Muscle of leg (tissue), 11 donors: ENCODE measurements around the gene USP32. TPM values are rescaled to one million over a fixed set of nuclear protein-coding genes. Genes with fewer than 3 reads are reported as not detected.
"Not testable (repeated sequence)": the region's sequence is repeated elsewhere in the genome, so short reads cannot be mapped to it uniquely, and the experiment has no call there.

Experiments
- DNase-seq: peaks from one replicate; pipeline ENCODE4 v3.0.0; 2013
- H3K27ac ChIP-seq: one replicate; pipeline ENCODE4 v1.5.1; 2013; ENCODE audit warnings: mild to moderate bottlenecking, low read length, control low read depth
- H3K27me3 ChIP-seq: one replicate; pipeline ENCODE4 v1.6.1; 2013; ENCODE audit warnings: low read length; ENCODE audit not compliant: control insufficient read depth, insufficient read depth
- H3K36me3 ChIP-seq: one replicate; pipeline ENCODE4 v1.6.1; 2013; ENCODE audit warnings: low read length; ENCODE audit not compliant: control insufficient read depth, insufficient read depth
- H3K4me1 ChIP-seq: one replicate; pipeline ENCODE4 v1.6.1; 2013; ENCODE audit warnings: low read length; ENCODE audit not compliant: control insufficient read depth, insufficient read depth
- H3K4me3 ChIP-seq: one replicate; pipeline ENCODE4 v1.5.1; 2013; ENCODE audit warnings: low read length, control low read depth
- H3K9me3 ChIP-seq: replicated peaks from 2 replicates; pipeline ENCODE4 v1.6.1; 2013; ENCODE audit warnings: low read depth, low read length; ENCODE audit not compliant: control insufficient read depth
- WGBS: methylation state at CpG from one replicate; pipeline ENCODE4 v1.1.5; 2013; ENCODE audit warnings: missing lambda C conversion rate; ENCODE audit not compliant: insufficient coverage; 5-methylcytosine and 5-hydroxymethylcytosine counted together
- polyA plus RNA-seq, 8 donors: library from polyadenylated mRNA; unstranded; fragments of 120-200 nt; gene quantifications; one replicate each; pipeline versions ENCODE4 v1.2.1 to v1.2.3, GENCODE V29; 2013; ENCODE audit warnings: inconsistent platforms in 1 of 8, low replicate concordance in 1 of 8; ENCODE audit not compliant: insufficient read length in 8 of 8, insufficient read depth in 1 of 8
- total RNA-seq: library from RNA; stranded (reverse); fragments of 120-200 nt; gene quantifications from one replicate; pipeline ENCODE4 v1.2.4, GENCODE V29; 2013

The USP32 gene
- total and polyA plus RNA-seq, 9 donors = 16.7 to 26.9 (median 23.2) TPM

- H3K9me3 ChIP-seq, H3K27ac ChIP-seq, H3K27me3 ChIP-seq, DNase-seq, H3K4me1 ChIP-seq, H3K4me3 ChIP-seq, H3K36me3 ChIP-seq: not testable (repeated sequence)
- WGBS = no CpG with 5 or more reads among the region's 2 CpGs
Observed at GRCh38 chr17:60215895-60216294, 176.0 kb downstream of the USP32 start.

- not testable (repeated sequence) for H3K36me3 ChIP-seq
Observed at GRCh38 chr17:60211282-60211681, 180.7 kb downstream of the USP32 start.

GRCh38 chr17:60208302-60208701, 183.6 kb downstream of the USP32 start:
- not testable (repeated sequence) for DNase-seq, H3K9me3 ChIP-seq, H3K36me3 ChIP-seq, H3K4me3 ChIP-seq, H3K27me3 ChIP-seq, H3K4me1 ChIP-seq, H3K27ac ChIP-seq
- no CpG with 5 or more reads among the region's 1 CpG for WGBS

More at GRCh38 chr17:60211282-60211681, 180.7 kb downstream of the USP32 start:
- not testable (repeated sequence) for H3K9me3 ChIP-seq, DNase-seq, H3K4me3 ChIP-seq, H3K27ac ChIP-seq, H3K4me1 ChIP-seq, H3K27me3 ChIP-seq

- H3K27ac ChIP-seq = not testable (repeated sequence)
Observed at GRCh38 chr17:60205782-60206181, 186.2 kb downstream of the USP32 start.

GRCh38 chr17:60198630-60199029, 193.3 kb downstream of the USP32 start:
- not testable (repeated sequence) for H3K27ac ChIP-seq, DNase-seq, H3K9me3 ChIP-seq, H3K4me3 ChIP-seq, H3K4me1 ChIP-seq, H3K27me3 ChIP-seq
- peaks cover 12% of the 10 kb centered on the region for H3K36me3 ChIP-seq
- no CpG with 5 or more reads among the region's 1 CpG for WGBS

More at GRCh38 chr17:60205782-60206181, 186.2 kb downstream of the USP32 start:
- H3K4me3 ChIP-seq, H3K27me3 ChIP-seq, H3K36me3 ChIP-seq, DNase-seq, H3K4me1 ChIP-seq, H3K9me3 ChIP-seq: not testable (repeated sequence)

- H3K27ac ChIP-seq, DNase-seq, H3K4me1 ChIP-seq, H3K9me3 ChIP-seq, H3K27me3 ChIP-seq, H3K4me3 ChIP-seq: not testable (repeated sequence)
- WGBS = 88% methylated on average over 4 of the region's 4 CpGs
- peaks cover 30% of the 10 kb centered on the region for H3K36me3 ChIP-seq
Observed at GRCh38 chr17:60194141-60194540, 197.8 kb downstream of the USP32 start.

- WGBS = 83% methylated on average over 2 of the region's 2 CpGs
- H3K4me1 ChIP-seq = no peaks in the 10 kb centered on the region
- no peak for DNase-seq
- H3K9me3 ChIP-seq = no peaks in the 10 kb centered on the region
- no peak overlapping the region for H3K4me3 ChIP-seq
- H3K36me3 ChIP-seq = peaks cover 27% of the 10 kb centered on the region
- no peak overlapping the region for H3K27ac ChIP-seq
- H3K27me3 ChIP-seq = no peaks in the 10 kb centered on the region
Observed at GRCh38 chr17:60193482-60193881, 198.5 kb downstream of the USP32 start.

GRCh38 chr17:60193032-60193431, 198.9 kb downstream of the USP32 start:
- not testable (repeated sequence) for DNase-seq, H3K9me3 ChIP-seq, H3K4me1 ChIP-seq, H3K27me3 ChIP-seq, H3K4me3 ChIP-seq, H3K27ac ChIP-seq
- H3K36me3 ChIP-seq = peaks cover 27% of the 10 kb centered on the region
- no CpG with 5 or more reads among the region's 3 CpGs for WGBS

- not testable (repeated sequence) for H3K27ac ChIP-seq, DNase-seq, H3K9me3 ChIP-seq, H3K4me3 ChIP-seq, H3K27me3 ChIP-seq, H3K4me1 ChIP-seq
- H3K36me3 ChIP-seq = peaks cover 28% of the 10 kb centered on the region
- WGBS = 87% methylated on average over 3 of the region's 4 CpGs
Observed at GRCh38 chr17:60190032-60190431, 201.9 kb downstream of the USP32 start.

- H3K4me3 ChIP-seq = no peak overlapping the region
- H3K27ac ChIP-seq = no peak overlapping the region
- H3K27me3 ChIP-seq = no peaks in the 10 kb centered on the region
- H3K36me3 ChIP-seq = peaks cover 29% of the 10 kb centered on the region
- no peaks in the 10 kb centered on the region for H3K9me3 ChIP-seq
- no peak for DNase-seq
- no peaks in the 10 kb centered on the region for H3K4me1 ChIP-seq
- WGBS = 88% methylated on average over 3 of the region's 4 CpGs
Observed at GRCh38 chr17:60188759-60189158, 203.2 kb downstream of the USP32 start.
